Measurements from ENCODE around the gene ZMYM3. TPM values are rescaled to one million over a fixed set of nuclear protein-coding genes. Genes with fewer than 3 reads are reported as not detected.

ZMYM3 gene
- total and polyA plus RNA-seq, 4 experiments from 2014 or later = 5.8 to 28.2 (median 17.0) TPM

GRCh38 chrX:71296806-71297205 lies 42.9 kb upstream of the ZMYM3 start:
- H3K4me1 Mint-ChIP-seq = peaks cover 0 to 2% (median 0%) of the 10 kb centered on the region in 4 donors
- H3K9me3 Mint-ChIP-seq = no peaks in the 10 kb centered on the region
- peak overlapping the region in 1 of 7 donors; percentile 61 for H3K27ac Mint-ChIP-seq
- Histone ChIP-seq H3K27me3 (ENCODE audit: insufficient read depth, low read length) (no peaks in the 10 kb centered on the region), H3K27ac (ENCODE audit: low read depth, low read length) (no peak overlapping the region), H3K36me3 (ENCODE audit: insufficient read depth, low read length) (peaks cover 57% of the 10 kb centered on the region), H3K4me3 (ENCODE audit: low read length in 2 of 2) (no peak overlapping the region), H3K4me1 (ENCODE audit: insufficient read depth, low read length) (no peaks in the 10 kb centered on the region), H3K9me3 (ENCODE audit: control insufficient read depth in 1 of 2, low read length in 2 of 2) (no peaks in the 10 kb centered on the region)
- intact Hi-C loops (cut with micrococcal nuclease) = no loop called here
- no peaks in the 10 kb centered on the region for H3K27me3 Mint-ChIP-seq
- DNase-seq = no peak
- ChIA-PET POLR2A (ENCODE audit: partially characterized antibody) (no interaction called here), CTCF (ENCODE audit: partially characterized antibody) (no interaction called here)
- peaks cover 36 to 68% of the 10 kb centered on the region in 2 donors for H3K36me3 Mint-ChIP-seq
- no peak overlapping the region for H3K4me3 Mint-ChIP-seq

DNA sequence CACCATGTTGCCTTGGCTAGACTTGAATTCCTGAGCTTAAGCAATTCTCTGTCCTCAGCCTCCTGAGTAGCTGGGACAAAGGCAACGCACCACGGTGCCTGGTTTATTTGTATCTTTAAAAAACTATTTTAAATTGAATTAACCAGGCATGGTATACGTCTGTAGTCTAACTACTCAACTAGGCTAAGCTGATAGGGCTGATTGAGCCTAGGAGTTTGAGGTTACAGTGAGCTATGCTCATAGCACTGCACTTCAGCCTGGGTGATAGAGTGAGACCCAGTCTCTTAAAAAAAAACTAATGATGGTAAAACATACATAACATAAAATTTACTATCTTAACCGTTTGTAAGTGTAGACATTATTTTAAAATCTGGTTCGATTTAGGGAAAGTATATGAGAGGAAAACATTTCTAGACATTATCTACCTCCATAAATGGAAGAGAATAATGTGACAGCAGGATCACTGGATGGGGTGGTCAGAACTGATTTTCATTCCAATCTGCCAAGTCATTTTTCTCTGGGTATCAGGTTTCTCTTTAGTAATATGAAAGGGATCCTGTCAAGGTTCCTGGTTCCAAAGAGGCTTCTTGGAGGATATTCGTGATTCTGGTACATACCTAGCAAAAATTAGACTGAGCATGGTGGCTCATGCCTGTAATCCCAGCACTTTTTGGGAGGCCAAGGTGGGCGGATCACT lies 38.9 kb upstream of the ZMYM3 start:
- Histone ChIP-seq H3K4me1 (ENCODE audit: insufficient read depth, low read length) (peaks cover 16% of the 10 kb centered on the region), H3K27me3 (ENCODE audit: insufficient read depth, low read length) (no peaks in the 10 kb centered on the region), H3K9me3 (ENCODE audit: control insufficient read depth in 1 of 2, low read length in 2 of 2) (no peaks in the 10 kb centered on the region), H3K36me3 (ENCODE audit: insufficient read depth, low read length) (peaks cover 51% of the 10 kb centered on the region), H3K27ac (ENCODE audit: low read depth, low read length) (no peak overlapping the region), H3K4me3 (ENCODE audit: low read length in 2 of 2) (no peak overlapping the region)
- Mint-ChIP-seq H3K9me3 (no peaks in the 10 kb centered on the region), H3K27ac (peak overlapping the region in 1 of 7 donors; percentile 41), H3K4me3 (no peak overlapping the region), H3K4me1 (peaks cover 7 to 13% (median 8%) of the 10 kb centered on the region in 4 donors), H3K36me3 (peaks cover 24 to 51% of the 10 kb centered on the region in 2 donors), H3K27me3 (no peaks in the 10 kb centered on the region)
- DNase-seq = no peak
- ChIA-PET CTCF (ENCODE audit: partially characterized antibody) (no interaction called here), POLR2A (ENCODE audit: partially characterized antibody) (interaction anchor here (0.5 to 0.7 kb wide), 3 partner anchors 9 to 104 kb away, joined by 3 to 6 read pairs (median 3); partner anchors contain the start of gene NONO)
- intact Hi-C loops (cut with micrococcal nuclease) = no loop called here

GRCh38 chrX:71291381-71291780 lies 37.4 kb upstream of the ZMYM3 start:
- Mint-ChIP-seq H3K9me3 (no peaks in the 10 kb centered on the region), H3K27ac (peak overlapping the region in 1 of 7 donors; percentile 50), H3K36me3 (peaks cover 15 to 37% of the 10 kb centered on the region in 2 donors), H3K27me3 (no peaks in the 10 kb centered on the region), H3K4me1 (peaks cover 8 to 17% (median 8%) of the 10 kb centered on the region in 4 donors), H3K4me3 (no peak overlapping the region)
- no peaks in the 10 kb centered on the region for H3K9me3 ChIP-seq (ENCODE audit: control insufficient read depth in 1 of 2, low read length in 2 of 2)
- H3K4me1 ChIP-seq (ENCODE audit: insufficient read depth, low read length) = peaks cover 25% of the 10 kb centered on the region
- intact Hi-C loops (cut with micrococcal nuclease) = no loop called here
- ChIA-PET POLR2A (ENCODE audit: partially characterized antibody) (interaction anchor here (0.6 kb wide), 2 partner anchors 29 to 44 kb away, joined by 3 to 4 read pairs; no protein-coding TSS in a partner anchor), CTCF (ENCODE audit: partially characterized antibody) (no interaction called here)
- no peak for DNase-seq
- no peak overlapping the region for H3K27ac ChIP-seq (ENCODE audit: low read depth, low read length)
- H3K36me3 ChIP-seq (ENCODE audit: insufficient read depth, low read length) = peaks cover 37% of the 10 kb centered on the region
- H3K27me3 ChIP-seq (ENCODE audit: insufficient read depth, low read length) = no peaks in the 10 kb centered on the region
- no peak overlapping the region for H3K4me3 ChIP-seq (ENCODE audit: low read length in 2 of 2)

- intact Hi-C loops (cut with micrococcal nuclease) = no loop called here
- H3K27me3 Mint-ChIP-seq = no peaks in the 10 kb centered on the region
- Histone ChIP-seq H3K4me3 (ENCODE audit: low read length in 2 of 2) (no peak overlapping the region), H3K27ac (ENCODE audit: low read depth, low read length) (peak overlapping the region; percentile 95), H3K36me3 (ENCODE audit: insufficient read depth, low read length) (peaks cover 6% of the 10 kb centered on the region), H3K4me1 (ENCODE audit: insufficient read depth, low read length) (peaks cover 43% of the 10 kb centered on the region), H3K27me3 (ENCODE audit: insufficient read depth, low read length) (no peaks in the 10 kb centered on the region), H3K9me3 (ENCODE audit: control insufficient read depth in 1 of 2, low read length in 2 of 2) (no peaks in the 10 kb centered on the region)
- DNase-seq = no peak
- CTCF ChIA-PET (ENCODE audit: partially characterized antibody) = no interaction called here
- peaks cover 13 to 47% (median 17%) of the 10 kb centered on the region in 4 donors for H3K4me1 Mint-ChIP-seq
- POLR2A ChIA-PET (ENCODE audit: partially characterized antibody) = interaction anchor here (1.2 kb wide), 1 partner anchor 80 kb away, joined by 3 read pairs; the partner anchor contains the start of gene TAF1
- peaks cover 0 to 25% of the 10 kb centered on the region in 2 donors for H3K36me3 Mint-ChIP-seq
- H3K4me3 Mint-ChIP-seq = peak overlapping the region in 7 of 8 donors; percentile 53 to 99 (median 73)
- H3K27ac Mint-ChIP-seq = peak overlapping the region in 4 of 7 donors; percentile 8 to 99 (median 42)
- H3K9me3 Mint-ChIP-seq = no peaks in the 10 kb centered on the region
Observed at GRCh38 chrX:71285929-71286328, 32.0 kb upstream of the ZMYM3 start.

DNA sequence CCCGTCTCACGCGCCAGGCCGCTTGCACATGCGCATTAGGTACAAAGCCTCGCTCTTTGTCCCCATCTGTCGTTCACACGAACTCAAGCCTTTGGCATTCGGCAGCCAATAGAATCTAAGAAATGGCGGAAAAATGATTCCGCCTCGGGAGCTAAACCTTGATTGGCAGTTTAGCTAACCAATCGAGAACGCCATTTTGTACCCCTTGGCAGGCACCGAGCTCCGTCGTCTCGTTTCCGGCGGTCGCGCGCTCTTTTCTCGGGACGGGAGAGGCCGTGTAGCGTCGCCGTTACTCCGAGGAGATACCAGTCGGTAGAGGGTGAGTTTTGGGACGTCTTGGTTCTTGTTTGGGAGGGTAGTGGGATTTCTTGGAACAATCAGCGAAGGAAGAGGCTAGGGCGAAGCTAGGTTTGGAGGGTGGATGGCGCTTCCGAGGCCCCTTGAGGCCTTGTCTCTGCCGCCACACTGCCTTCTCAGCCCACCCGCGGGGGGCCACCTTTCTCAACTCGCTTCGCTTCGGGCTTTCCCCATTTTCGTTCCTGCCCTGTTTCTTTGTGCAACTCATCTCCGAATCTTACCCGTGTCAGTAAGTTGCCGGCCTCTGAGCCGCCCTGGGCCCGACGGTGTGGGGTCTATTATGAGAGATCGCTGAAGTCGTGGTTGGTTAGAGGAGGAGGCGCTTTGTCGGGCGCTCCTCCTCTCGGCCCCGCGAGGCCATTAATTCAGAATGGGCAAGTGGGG lies 29.6 kb upstream of the ZMYM3 start, which contains the start of gene NONO:
NONO (plus strand) TSS at position 233 of the 741 bp plus-strand sequence. CDS start 7,003 bp downstream, outside the sequence.
- H3K27me3 ChIP-seq (ENCODE audit: insufficient read depth, low read length) = no peaks in the 10 kb centered on the region
- peaks cover 34% of the 10 kb centered on the region for H3K4me1 ChIP-seq (ENCODE audit: insufficient read depth, low read length)
- peak within 1 kb of the TSS; percentile 62 to 63 for H3K4me3 ChIP-seq (ENCODE audit: low read length in 2 of 2)
- H3K27ac ChIP-seq (ENCODE audit: low read depth, low read length) = peak within 1 kb of the TSS; percentile 95
- peak within 1 kb of the TSS; percentile 96 to 100 (median 98) for H3K4me3 Mint-ChIP-seq
- peaks cover 0 to 17% of the 10 kb centered on the region in 2 donors for H3K36me3 Mint-ChIP-seq
- peak within 1 kb of the TSS; percentile 97 to 100 (median 99) for H3K27ac Mint-ChIP-seq
- no peaks in the 10 kb centered on the region for H3K36me3 ChIP-seq (ENCODE audit: insufficient read depth, low read length)
- no peaks in the 10 kb centered on the region for H3K27me3 Mint-ChIP-seq
- H3K9me3 ChIP-seq (ENCODE audit: control insufficient read depth in 1 of 2, low read length in 2 of 2) = no peaks in the 10 kb centered on the region
- no peaks in the 10 kb centered on the region for H3K9me3 Mint-ChIP-seq
- DNase-seq = peak; percentile 86 to 95 (median 92)
- ChIA-PET CTCF (ENCODE audit: partially characterized antibody) (interaction anchor here (0.6 to 1.5 kb wide), 9 partner anchors 20 to 102 kb away, joined by 3 to 7 read pairs (median 3); partner anchors contain the start of gene ZMYM3), POLR2A (ENCODE audit: partially characterized antibody) (interaction anchor here (0.7 to 2.4 kb wide), 15 partner anchors 9 to 249 kb away, joined by 3 to 52 read pairs (median 6); partner anchors contain the start of genes FOXO4, IL2RG, MED12 and OGT)
- intact Hi-C loops (cut with micrococcal nuclease) = loop anchor here (1.0 kb wide), 5 partner anchors 29 to 249 kb away; partner anchors contain the start of genes SNX12, TAF1 and ZMYM3
- H3K4me1 Mint-ChIP-seq = peaks cover 7 to 42% (median 13%) of the 10 kb centered on the region in 4 donors

GRCh38 chrX:71282514-71283402 lies 28.8 kb upstream of the ZMYM3 start:
- Histone ChIP-seq H3K36me3 (ENCODE audit: insufficient read depth, low read length) (no peaks in the 10 kb centered on the region), H3K4me1 (ENCODE audit: insufficient read depth, low read length) (peaks cover 32% of the 10 kb centered on the region), H3K27ac (ENCODE audit: low read depth, low read length) (peak overlapping the region; percentile 95), H3K4me3 (ENCODE audit: low read length in 2 of 2) (peak overlapping the region in 1 of 2 donors; percentile 62), H3K27me3 (ENCODE audit: insufficient read depth, low read length) (no peaks in the 10 kb centered on the region), H3K9me3 (ENCODE audit: control insufficient read depth in 1 of 2, low read length in 2 of 2) (no peaks in the 10 kb centered on the region)
- Mint-ChIP-seq H3K4me1 (peaks cover 7 to 39% (median 12%) of the 10 kb centered on the region in 4 donors), H3K27me3 (no peaks in the 10 kb centered on the region), H3K36me3 (peaks cover 0 to 17% of the 10 kb centered on the region in 2 donors), H3K4me3 (peak overlapping the region; percentile 96 to 100 (median 98)), H3K9me3 (no peaks in the 10 kb centered on the region), H3K27ac (peak overlapping the region; percentile 97 to 100 (median 99))
- ChIA-PET CTCF (ENCODE audit: partially characterized antibody) (interaction anchor here (0.6 to 1.5 kb wide), 8 partner anchors 26 to 101 kb away, joined by 3 to 7 read pairs (median 3); partner anchors contain the start of gene ZMYM3), POLR2A (ENCODE audit: partially characterized antibody) (interaction anchor here (0.7 to 2.4 kb wide), 15 partner anchors 10 to 250 kb away, joined by 3 to 52 read pairs (median 6); partner anchors contain the start of genes FOXO4, IL2RG, MED12 and OGT)
- peak in 4 of 5 donors; percentile 47 to 85 (median 54) for DNase-seq
- intact Hi-C loops (cut with micrococcal nuclease) = loop anchor here (1.0 kb wide), 4 partner anchors 84 to 250 kb away; partner anchors contain the start of genes SNX12 and TAF1
